Testis (tissue), 3 donors: ENCODE results near the gene SNX12. TPM values are rescaled to one million over a fixed set of nuclear protein-coding genes. Genes with fewer than 3 reads are reported as not detected.

Experiments used
- DNase-seq: peaks from one replicate; pipeline ENCODE4 v3.0.0-alpha.2; 2019
- H3K27ac ChIP-seq, 2 donors: fragments of 200-600 bp; sonication (generic); one replicate each; pipeline ENCODE4 v1.5.1; 2019
- H3K27me3 ChIP-seq: fragments of 200-600 bp; sonication (generic); one replicate; pipeline ENCODE4 v1.5.1; 2019
- H3K36me3 ChIP-seq: fragments of 200-600 bp; sonication (generic); one replicate; pipeline ENCODE4 v1.5.1; 2017; ENCODE audit warnings: low read depth; ENCODE audit errors: missing control alignments
- H3K4me1 ChIP-seq: fragments of 200-600 bp; sonication (generic); one replicate; pipeline ENCODE4 v1.5.1; 2019
- H3K4me3 ChIP-seq, 2 donors: fragments of 200-600 bp; sonication (generic); one replicate each; pipeline ENCODE4 v1.5.1; 2017 to 2019
- H3K9me3 ChIP-seq: fragments of 200-600 bp; sonication (generic); one replicate; pipeline ENCODE4 v1.5.1; 2017
- POLR2A ChIP-seq: fragments of 450-650 bp; IDR thresholded peaks from one replicate; pipeline ENCODE4 v1.6.1; 2017; ENCODE audit warnings: antibody characterized with exemption, mild to moderate bottlenecking, moderate library complexity
- WGBS, 2 donors: methylation state at CpG; one replicate each; pipeline ENCODE4 v1.1.5; 2018; 5-methylcytosine and 5-hydroxymethylcytosine counted together
- intact Hi-C: fragments of 100-400 bp; cut with DNase I; formaldehyde crosslinking; loops from one replicate; pipeline ENCODE4 v1.15.1; 2023; ENCODE audit warnings: low total_unique reads
- polyA plus RNA-seq: library from polyadenylated mRNA; stranded (reverse); fragments of 350-450 nt; fragmentation: Illumina TruSeq; extraction: RNeasy Lipid Tissue Mini Kit (QIAGEN cat#74804); gene quantifications from one replicate; pipeline ENCODE4 v1.2.3, GENCODE V29; 2014; ENCODE audit warnings: low read depth, low replicate concordance; ENCODE audit not compliant: insufficient read depth
- small RNA-seq, 2 donors: library from RNA; depleted of rRNA; stranded (forward); fragments of <200 nt; gene quantifications; one replicate each; pipeline ENCODE3, GENCODE V24; 2016
- total RNA-seq, 2 donors: library from RNA; depleted of rRNA; stranded (reverse); fragments of >200 nt; gene quantifications; one replicate each; pipeline ENCODE4 v1.2.3, GENCODE V29; 2016
- TF ChIP-seq, protein P1 (sequence below), 3 experiments: fragments of 450-650 bp in 2 of 3; fragments of 200-600 bp in 1 of 3; sonication (generic) in 1 of 3; IDR thresholded peaks; one replicate each; pipeline ENCODE4 v1.5.1; 2016 to 2019; ENCODE audit warnings: antibody characterized with exemption in 3 of 3, mild to moderate bottlenecking in 2 of 3, moderate library complexity in 1 of 3

SNX12 gene
- total and polyA plus RNA-seq, 3 donors from 2014 or later = 35.4 to 53.1 (median 39.4) TPM

GRCh38 chrX:71017396-71017939, 50.7 kb downstream of the SNX12 start:
- H3K9me3 ChIP-seq = no peaks in the 10 kb centered on the region
- DNase-seq = no peak
- WGBS, 2 donors = 52 to 53% methylated on average over 6 of the region's 6 CpGs
- intact Hi-C loops = no loop called here
- H3K36me3 ChIP-seq = no peaks in the 10 kb centered on the region
- no peaks in the 10 kb centered on the region for H3K27me3 ChIP-seq
- H3K4me3 ChIP-seq = no peak overlapping the region
- TF ChIP-seq, protein P1, sequence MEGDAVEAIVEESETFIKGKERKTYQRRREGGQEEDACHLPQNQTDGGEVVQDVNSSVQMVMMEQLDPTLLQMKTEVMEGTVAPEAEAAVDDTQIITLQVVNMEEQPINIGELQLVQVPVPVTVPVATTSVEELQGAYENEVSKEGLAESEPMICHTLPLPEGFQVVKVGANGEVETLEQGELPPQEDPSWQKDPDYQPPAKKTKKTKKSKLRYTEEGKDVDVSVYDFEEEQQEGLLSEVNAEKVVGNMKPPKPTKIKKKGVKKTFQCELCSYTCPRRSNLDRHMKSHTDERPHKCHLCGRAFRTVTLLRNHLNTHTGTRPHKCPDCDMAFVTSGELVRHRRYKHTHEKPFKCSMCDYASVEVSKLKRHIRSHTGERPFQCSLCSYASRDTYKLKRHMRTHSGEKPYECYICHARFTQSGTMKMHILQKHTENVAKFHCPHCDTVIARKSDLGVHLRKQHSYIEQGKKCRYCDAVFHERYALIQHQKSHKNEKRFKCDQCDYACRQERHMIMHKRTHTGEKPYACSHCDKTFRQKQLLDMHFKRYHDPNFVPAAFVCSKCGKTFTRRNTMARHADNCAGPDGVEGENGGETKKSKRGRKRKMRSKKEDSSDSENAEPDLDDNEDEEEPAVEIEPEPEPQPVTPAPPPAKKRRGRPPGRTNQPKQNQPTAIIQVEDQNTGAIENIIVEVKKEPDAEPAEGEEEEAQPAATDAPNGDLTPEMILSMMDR (IDR thresholded peaks at IDR 0.05) = no peak
- no peak for TF ChIP-seq POLR2A
- no peak overlapping the region for H3K27ac ChIP-seq
- no peaks in the 10 kb centered on the region for H3K4me1 ChIP-seq

Small RNA genes lying within 50 kb of the gene (small RNA-seq; reads per million reads assigned to genes)
- gene CXorf65 = 0 to 0.46 reads per million in 2 donors
- gene RNU1-56P = 0 reads per million in 2 donors

Other genes starting within 250 kb of the SNX12 start
- gene TEX11, start 159.6 kb downstream of the SNX12 start, total RNA-seq = 10 to 100 TPM in 1 of 2 donors, 1 to 10 TPM in 1; 7.1 to 17.0 TPM
- gene TEX11, start 159.6 kb downstream of the SNX12 start, polyA plus RNA-seq = 12.6 TPM
- gene SLC7A3, start 137.2 kb downstream of the SNX12 start, total RNA-seq = under 1 TPM; 0.74 to 0.79 TPM
- gene SLC7A3, start 137.2 kb downstream of the SNX12 start, polyA plus RNA-seq = 1.4 TPM
- 10 to 100 TPM; 58.0 to 71.8 TPM for gene FOXO4, start 27.5 kb upstream of the SNX12 start, total RNA-seq
- gene FOXO4, start 27.5 kb upstream of the SNX12 start, polyA plus RNA-seq = 39.5 TPM
- 10 to 100 TPM in 1 of 2 donors, 1 to 10 TPM in 1; 2.8 to 13.2 TPM for gene CXorf65, start 38.4 kb upstream of the SNX12 start, total RNA-seq
- gene CXorf65, start 38.4 kb upstream of the SNX12 start, polyA plus RNA-seq = 22.9 TPM
- 1 to 10 TPM; 1.7 to 7.7 TPM for gene IL2RG, start 43.2 kb upstream of the SNX12 start, total RNA-seq
- gene IL2RG, start 43.2 kb upstream of the SNX12 start, polyA plus RNA-seq = 6.8 TPM
- gene MED12, start 50.3 kb upstream of the SNX12 start, total RNA-seq = 100 to 1,000 TPM; 102 to 110 TPM
- gene MED12, start 50.3 kb upstream of the SNX12 start, polyA plus RNA-seq = 35.0 TPM
- gene NLGN3, start 76.5 kb upstream of the SNX12 start, total RNA-seq = 1 to 10 TPM; 7.6 to 8.9 TPM
- 8.2 TPM for gene NLGN3, start 76.5 kb upstream of the SNX12 start, polyA plus RNA-seq
- gene GJB1, start 154.9 kb upstream of the SNX12 start, total RNA-seq = 10 to 100 TPM; 22.8 to 78.5 TPM
- gene GJB1, start 154.9 kb upstream of the SNX12 start, polyA plus RNA-seq = 26.2 TPM
- gene ZMYM3, start 185.8 kb upstream of the SNX12 start, total RNA-seq = 10 to 100 TPM; 67.6 to 97.1 TPM
- gene ZMYM3, start 185.8 kb upstream of the SNX12 start, polyA plus RNA-seq = 36.8 TPM
- gene NONO, start 215.3 kb upstream of the SNX12 start, total RNA-seq = 100 to 1,000 TPM; 203 to 262 TPM
- 174 TPM for gene NONO, start 215.3 kb upstream of the SNX12 start, polyA plus RNA-seq
- 10 to 100 TPM in 1 of 2 donors, 1 to 10 TPM in 1; 6.1 to 12.4 TPM for gene ITGB1BP2, start 233.4 kb upstream of the SNX12 start, total RNA-seq
- gene ITGB1BP2, start 233.4 kb upstream of the SNX12 start, polyA plus RNA-seq = 2.0 TPM